DMS 273 (cell line): Measurements from ENCODE around the gene LAMC3.

Experiments used
- DNase-seq: peaks from one replicate; lab custom pipeline; 2025; ENCODE audit not compliant: unreplicated experiment; lab: John Stamatoyannopoulos, UW

The LAMC3 gene

GRCh38 chr9:130977811-130978221 is 31.2 kb upstream of the LAMC3 start:
- no peak for DNase-seq

GRCh38 chr9:130979591-130980385 is 29.2 kb upstream of the LAMC3 start:
- DNase-seq = no peak

- DNase-seq = no peak
Observed at GRCh38 chr9:130980526-130980925, 28.4 kb upstream of the LAMC3 start.

GRCh38 chr9:130981002-130981755 is 27.8 kb upstream of the LAMC3 start:
- no peak for DNase-seq

- no peak for DNase-seq
Observed at GRCh38 chr9:130981756-130982137, 27.2 kb upstream of the LAMC3 start.

GRCh38 chr9:130982636-130983358 is 26.2 kb upstream of the LAMC3 start:
- DNase-seq = no peak

GRCh38 chr9:130983359-130983670 is 25.7 kb upstream of the LAMC3 start:
- DNase-seq = no peak

- DNase-seq = no peak
Observed at GRCh38 chr9:130983970-130984369, 25.0 kb upstream of the LAMC3 start.

- no peak for DNase-seq
Observed at GRCh38 chr9:130984521-130984920, 24.5 kb upstream of the LAMC3 start.

GRCh38 chr9:130985029-130985428 is 23.9 kb upstream of the LAMC3 start:
- no peak for DNase-seq

- DNase-seq = peak; percentile 22
Observed at GRCh38 chr9:130985606-130986162, 23.3 kb upstream of the LAMC3 start.

- DNase-seq = no peak
Observed at GRCh38 chr9:130986356-130986965, 22.5 kb upstream of the LAMC3 start.

GRCh38 chr9:130987054-130987453 is 21.9 kb upstream of the LAMC3 start:
- no peak for DNase-seq

GRCh38 chr9:130987738-130988399 is 21.1 kb upstream of the LAMC3 start:
- no peak for DNase-seq

- DNase-seq = no peak
Observed at GRCh38 chr9:130988400-130988747, 20.6 kb upstream of the LAMC3 start.

- no peak for DNase-seq
Observed at GRCh38 chr9:130988905-130989304, 20.1 kb upstream of the LAMC3 start.

- DNase-seq = no peak
Observed at GRCh38 chr9:130989391-130989790, 19.6 kb upstream of the LAMC3 start.

GRCh38 chr9:130989891-130990290 is 19.1 kb upstream of the LAMC3 start:
- no peak for DNase-seq

GRCh38 chr9:130990306-130990977 is 18.5 kb upstream of the LAMC3 start:
- DNase-seq = no peak
